Lung (tissue), 12 donors: Measurements from ENCODE around the gene PHF21A. TPM values are rescaled to one million over a fixed set of nuclear protein-coding genes. Genes with fewer than 3 reads are reported as not detected.

Experiments
- ATAC-seq: fragments of 200-7000 bp; cut with Tn5 transposase; one replicate; pipeline ENCODE4 v1.9.1; 2020; ENCODE audit warnings: moderate number of reproducible peaks; ENCODE audit not compliant: insufficient read depth, low FRiP score
- DNase-seq, 3 donors: peaks; one replicate each; pipeline ENCODE4 v3.0.0-alpha.2; 2013 to 2017
- H3K27ac ChIP-seq, 2 donors: one replicate each; pipeline ENCODE4 v1.5.1; 2013; ENCODE audit warnings: mild to moderate bottlenecking in 2 of 2, moderate library complexity in 2 of 2, control low read depth in 1 of 2, inconsistent platforms in 1 of 2, low read depth in 1 of 2, low read length in 1 of 2
- H3K27me3 ChIP-seq, 3 donors: one replicate each; pipeline ENCODE4 v1.5.1; 2013; ENCODE audit warnings: low read length in 2 of 3; ENCODE audit not compliant: control insufficient read depth in 3 of 3, insufficient read depth in 3 of 3
- H3K36me3 ChIP-seq, 4 donors: one replicate each; pipeline ENCODE4 v1.5.1; 2013; ENCODE audit warnings: low read length in 4 of 4, mild to moderate bottlenecking in 1 of 4, moderate library complexity in 1 of 4; ENCODE audit not compliant: control insufficient read depth in 4 of 4, insufficient read depth in 4 of 4
- H3K4me1 ChIP-seq, 5 donors: one replicate each; pipeline ENCODE4 v1.5.1; 2013; ENCODE audit warnings: low read length in 5 of 5, mild to moderate bottlenecking in 2 of 5, moderate library complexity in 1 of 5; ENCODE audit not compliant: control insufficient read depth in 5 of 5, insufficient read depth in 5 of 5
- H3K4me3 ChIP-seq: one replicate; pipeline ENCODE4 v1.5.1; 2013; ENCODE audit warnings: mild to moderate bottlenecking, control low read depth, moderate library complexity
- H3K9ac ChIP-seq, 2 donors: one replicate each; pipeline ENCODE4 v1.5.1; 2013; ENCODE audit warnings: low read length in 2 of 2, control low read depth in 1 of 2; ENCODE audit not compliant: insufficient read depth in 1 of 2
- H3K9me3 ChIP-seq, 4 donors: one replicate each; pipeline ENCODE4 v1.5.1; 2013; ENCODE audit warnings: low read length in 3 of 4, mild to moderate bottlenecking in 1 of 4, moderate library complexity in 1 of 4; ENCODE audit not compliant: control insufficient read depth in 4 of 4, insufficient read depth in 3 of 4
- CTCF ChIP-seq: IDR thresholded peaks from 2 replicates; pipeline ENCODE4 v1.5.1; 2012; ENCODE audit warnings: mild to moderate bottlenecking; ENCODE audit errors: control extremely low read depth, extremely low read depth
- WGBS, 2 donors: extraction: QIAGEN DNeasy Blood & Tissue Kit; methylation state at CpG; one replicate each; pipeline ENCODE4 v1.1.7; 2013; 5-methylcytosine and 5-hydroxymethylcytosine counted together
- polyA plus RNA-seq, 2 donors: library from polyadenylated mRNA; stranded (reverse); fragments of 200-250 nt; gene quantifications; one replicate each; pipeline ENCODE4 v1.2.1, GENCODE V29; 2013
- total RNA-seq, 2 donors: library from RNA; depleted of rRNA in 1 of 2; stranded (reverse); fragments of >200 nt in 1 of 2; gene quantifications; one replicate each; pipeline ENCODE4 v1.2.1, GENCODE V29; 2014 to 2021
- donor health status: control.
- donor health status: control.
- donor health status: Bipolar disorder and iron deficiency.
- donor health status: healthy.
- donor health status: DM: yes; HTN: yes; CAD: no.

The PHF21A gene
- total and polyA plus RNA-seq, 4 donors: 16.2 to 57.0 (median 29.9) TPM

GRCh38 chr11:45973601-45974000 lies 147.7 kb downstream of the PHF21A start:
- WGBS, 2 donors: 90 to 94% methylated on average over 4 of the region's 4 CpGs
- no peaks in the 10 kb centered on the region for H3K27me3 ChIP-seq
- H3K9me3 ChIP-seq: no peaks in the 10 kb centered on the region
- no peak for DNase-seq
- H3K4me1 ChIP-seq: peaks cover 0 to 2% (median 0%) of the 10 kb centered on the region in 5 donors
- H3K27ac ChIP-seq: no peak overlapping the region
- no peak overlapping the region for H3K9ac ChIP-seq
- peaks cover 9 to 28% (median 14%) of the 10 kb centered on the region in 4 donors for H3K36me3 ChIP-seq
- TF ChIP-seq CTCF: no peak
- H3K4me3 ChIP-seq: no peak overlapping the region
- no peak for ATAC-seq

- H3K36me3 ChIP-seq: peaks cover 14 to 39% (median 25%) of the 10 kb centered on the region in 4 donors
Observed at GRCh38 chr11:45968901-45969300, 152.4 kb downstream of the PHF21A start.

GRCh38 chr11:45967506-45967905 lies 153.7 kb downstream of the PHF21A start:
- Histone ChIP-seq H3K9ac (no peak overlapping the region), H3K36me3 (peaks cover 14 to 35% (median 25%) of the 10 kb centered on the region in 4 donors)
- no peak for ATAC-seq

More at GRCh38 chr11:45968901-45969300, 152.4 kb downstream of the PHF21A start:
- H3K27ac ChIP-seq: no peak overlapping the region
- H3K4me1 ChIP-seq: no peaks in the 10 kb centered on the region
- no peak overlapping the region for H3K4me3 ChIP-seq
- 95 to 98% methylated on average over 2 of the region's 2 CpGs for WGBS, 2 donors
- ATAC-seq (no peak), DNase-seq (no peak)
- H3K9ac ChIP-seq: no peak overlapping the region
- no peak for TF ChIP-seq CTCF
- no peaks in the 10 kb centered on the region for H3K27me3 ChIP-seq
- H3K9me3 ChIP-seq: no peaks in the 10 kb centered on the region

More at GRCh38 chr11:45967506-45967905, 153.7 kb downstream of the PHF21A start:
- H3K27me3 ChIP-seq: no peaks in the 10 kb centered on the region
- no peak overlapping the region for H3K27ac ChIP-seq
- no peaks in the 10 kb centered on the region for H3K9me3 ChIP-seq
- no peak for TF ChIP-seq CTCF
- no peak overlapping the region for H3K4me3 ChIP-seq
- no peak for DNase-seq
- 84 to 87% methylated on average over 2 of the region's 2 CpGs for WGBS, 2 donors
- no peaks in the 10 kb centered on the region for H3K4me1 ChIP-seq
